ENCODE data around the gene ENG.

The ENG gene

DNA sequence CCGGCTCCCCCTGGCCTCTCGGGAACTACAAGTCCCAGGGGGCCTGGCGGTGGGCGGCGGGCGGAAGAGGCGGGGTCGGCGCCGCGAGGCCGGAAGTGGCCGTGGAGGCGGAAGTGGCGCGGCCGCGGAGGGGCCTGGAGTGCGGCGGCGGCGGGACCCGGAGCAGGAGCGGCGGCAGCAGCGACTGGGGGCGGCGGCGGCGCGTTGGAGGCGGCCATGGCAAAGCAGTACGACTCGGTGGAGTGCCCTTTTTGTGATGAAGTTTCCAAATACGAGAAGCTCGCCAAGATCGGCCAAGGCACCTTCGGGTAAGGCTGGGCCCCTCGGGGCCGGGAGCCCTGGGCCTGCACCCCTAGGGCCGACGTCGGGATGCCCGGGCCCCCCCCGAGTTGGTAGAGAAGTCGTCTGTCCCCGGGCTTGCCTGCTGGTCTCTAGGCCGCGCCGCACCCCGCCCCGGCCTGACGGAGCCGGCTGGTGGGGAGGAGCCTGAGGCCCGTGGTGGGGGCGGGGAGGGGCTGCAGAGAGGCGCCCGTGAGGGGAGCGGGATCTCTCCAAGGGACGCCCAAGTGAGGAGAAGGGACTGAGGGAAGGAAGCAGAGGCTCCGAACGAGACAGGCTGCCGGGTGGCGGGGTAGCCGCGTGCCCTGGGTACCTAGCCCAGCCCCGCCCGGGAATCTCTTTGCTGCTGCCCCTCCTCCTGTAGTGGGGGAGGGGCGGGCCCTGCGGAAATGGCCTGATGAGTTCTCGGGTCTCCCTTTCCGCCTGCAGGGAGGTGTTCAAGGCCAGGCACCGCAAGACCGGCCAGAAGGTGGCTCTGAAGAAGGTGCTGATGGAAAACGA is 68.3 kb downstream of the ENG start, which contains the start of gene CDK9:
Gene CDK9 (plus strand): TSS at position 102 of the 840 bp plus-strand sequence. CDS start 115 bp downstream, at position 217.
- TF ChIP-seq EZH2phosphoT487 (IDR thresholded peaks at IDR 0.05; ENCODE audit: borderline replicate concordance), result no peak
- TF ChIP-seq, protein P1, sequence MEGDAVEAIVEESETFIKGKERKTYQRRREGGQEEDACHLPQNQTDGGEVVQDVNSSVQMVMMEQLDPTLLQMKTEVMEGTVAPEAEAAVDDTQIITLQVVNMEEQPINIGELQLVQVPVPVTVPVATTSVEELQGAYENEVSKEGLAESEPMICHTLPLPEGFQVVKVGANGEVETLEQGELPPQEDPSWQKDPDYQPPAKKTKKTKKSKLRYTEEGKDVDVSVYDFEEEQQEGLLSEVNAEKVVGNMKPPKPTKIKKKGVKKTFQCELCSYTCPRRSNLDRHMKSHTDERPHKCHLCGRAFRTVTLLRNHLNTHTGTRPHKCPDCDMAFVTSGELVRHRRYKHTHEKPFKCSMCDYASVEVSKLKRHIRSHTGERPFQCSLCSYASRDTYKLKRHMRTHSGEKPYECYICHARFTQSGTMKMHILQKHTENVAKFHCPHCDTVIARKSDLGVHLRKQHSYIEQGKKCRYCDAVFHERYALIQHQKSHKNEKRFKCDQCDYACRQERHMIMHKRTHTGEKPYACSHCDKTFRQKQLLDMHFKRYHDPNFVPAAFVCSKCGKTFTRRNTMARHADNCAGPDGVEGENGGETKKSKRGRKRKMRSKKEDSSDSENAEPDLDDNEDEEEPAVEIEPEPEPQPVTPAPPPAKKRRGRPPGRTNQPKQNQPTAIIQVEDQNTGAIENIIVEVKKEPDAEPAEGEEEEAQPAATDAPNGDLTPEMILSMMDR (conservative IDR thresholded peaks at IDR 0.05; ENCODE audit: low read length), result no peak
- H2AFZ ChIP-seq (ENCODE audit: low read length), result peak within 1 kb of the TSS; percentile 69; the same call in 1 of the 2 replicates

DNA sequence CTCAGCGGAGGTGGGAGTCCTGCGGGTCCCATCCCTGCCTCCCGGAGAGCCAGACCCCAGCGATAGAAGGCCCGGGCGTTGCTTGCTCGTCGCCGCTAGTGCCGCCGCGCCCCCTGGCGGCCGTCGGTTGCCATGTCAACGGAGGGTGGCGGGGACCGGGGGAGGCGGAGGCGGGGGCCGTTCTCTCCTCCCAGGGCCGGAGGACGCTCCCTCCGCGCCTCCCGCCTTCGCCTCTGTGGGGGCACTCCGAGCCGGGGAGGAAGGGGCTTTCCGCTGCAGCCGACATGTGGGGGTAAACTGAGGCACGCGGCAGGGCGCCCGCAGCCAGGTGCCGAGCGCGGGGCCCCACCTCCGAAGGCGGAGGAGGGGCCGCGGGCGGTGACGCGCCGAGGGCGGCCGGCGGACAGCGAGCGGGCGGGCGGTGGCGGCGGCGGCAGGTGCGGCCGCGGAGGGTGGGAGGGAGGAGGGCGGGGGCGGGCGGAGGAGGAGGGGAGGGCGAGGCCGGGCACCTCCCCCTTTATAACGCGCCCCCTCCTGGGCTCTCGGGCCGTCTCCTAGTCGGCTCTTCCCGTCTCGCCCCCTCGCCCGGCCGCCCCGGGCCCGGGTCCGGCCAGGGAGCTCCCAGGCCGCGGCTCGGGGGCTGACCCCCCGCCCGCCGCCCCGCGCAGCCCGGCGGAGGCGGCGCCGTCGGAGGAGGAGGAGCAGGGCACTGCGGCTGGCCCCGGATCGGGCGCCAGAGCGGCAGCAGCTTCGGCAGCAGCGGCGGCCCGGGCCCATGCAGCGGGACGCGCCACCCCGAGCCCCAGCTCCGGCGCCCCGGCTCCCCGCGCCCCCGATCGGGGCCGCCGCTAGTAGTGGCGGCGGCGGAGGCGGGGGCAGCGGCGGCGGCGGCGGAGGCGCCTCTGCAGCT is 69.2 kb downstream of the ENG start:
- peak overlapping the region; percentile 69; the same call in 1 of the 2 replicates for H2AFZ ChIP-seq (ENCODE audit: low read length)
- H3K4me1 ChIP-seq (ENCODE audit: insufficient read depth, low read length, poor library complexity, severe bottlenecking), result peaks cover 70% of the 10 kb centered on the region
- peaks cover 23% of the 10 kb centered on the region for H3F3A ChIP-seq (ENCODE audit: low read depth)
- H3K27me3 ChIP-seq (ENCODE audit: insufficient read depth, low read length, poor library complexity, severe bottlenecking), result peaks cover 4% of the 10 kb centered on the region
- H3K79me2 ChIP-seq (ENCODE audit: insufficient read depth, low read length), result peaks cover 70% of the 10 kb centered on the region
- peak overlapping the region; percentile 93 for H3K4me2 ChIP-seq (ENCODE audit: low read depth, low read length, poor library complexity, severe bottlenecking)
- H3K9me2 ChIP-seq (replicated peaks; ENCODE audit: low read depth, low read length), result no peaks in the 10 kb centered on the region
- H3K9ac ChIP-seq (ENCODE audit: low read depth, low read length, poor library complexity, severe bottlenecking), result peak overlapping the region; percentile 84
- no peaks in the 10 kb centered on the region for H3K9me3 ChIP-seq (ENCODE audit: insufficient read depth, low read depth, low read length)
- peak overlapping the region; percentile 81 for H3K4me3 ChIP-seq (ENCODE audit: low read length, poor library complexity, severe bottlenecking)
- H4K20me1 ChIP-seq (ENCODE audit: insufficient read depth, low read length, poor library complexity, severe bottlenecking), result peaks cover 43% of the 10 kb centered on the region
- H3K36me3 ChIP-seq (ENCODE audit: insufficient read depth, low read length), result peaks cover 36% of the 10 kb centered on the region
- TF ChIP-seq EZH2phosphoT487 (IDR thresholded peaks at IDR 0.05; ENCODE audit: borderline replicate concordance), result no peak
- TF ChIP-seq, protein P1 (conservative IDR thresholded peaks at IDR 0.05; ENCODE audit: low read length), result peak; percentile 72

More for the DNA sequence above, 68.3 kb downstream of the ENG start, which contains the start of gene CDK9:
- peaks cover 45% of the 10 kb centered on the region for H3K36me3 ChIP-seq (ENCODE audit: insufficient read depth, low read length)
- H3K4me2 ChIP-seq (ENCODE audit: low read depth, low read length, poor library complexity, severe bottlenecking), result peak within 1 kb of the TSS; percentile 99
- peaks cover 52% of the 10 kb centered on the region for H4K20me1 ChIP-seq (ENCODE audit: insufficient read depth, low read length, poor library complexity, severe bottlenecking)
- peaks cover 4% of the 10 kb centered on the region for H3K27me3 ChIP-seq (ENCODE audit: insufficient read depth, low read length, poor library complexity, severe bottlenecking)
- H3K4me1 ChIP-seq (ENCODE audit: insufficient read depth, low read length, poor library complexity, severe bottlenecking), result peaks cover 67% of the 10 kb centered on the region
- H3K4me3 ChIP-seq (ENCODE audit: low read length, poor library complexity, severe bottlenecking), result peak within 1 kb of the TSS; percentile 81
- H3K9me2 ChIP-seq (replicated peaks; ENCODE audit: low read depth, low read length), result no peaks in the 10 kb centered on the region
- H3K79me2 ChIP-seq (ENCODE audit: insufficient read depth, low read length), result peaks cover 71% of the 10 kb centered on the region
- H3F3A ChIP-seq (ENCODE audit: low read depth), result peaks cover 23% of the 10 kb centered on the region
- no peaks in the 10 kb centered on the region for H3K9me3 ChIP-seq (ENCODE audit: insufficient read depth, low read depth, low read length)
- H3K9ac ChIP-seq (ENCODE audit: low read depth, low read length, poor library complexity, severe bottlenecking), result peak within 1 kb of the TSS; percentile 97

DNA sequence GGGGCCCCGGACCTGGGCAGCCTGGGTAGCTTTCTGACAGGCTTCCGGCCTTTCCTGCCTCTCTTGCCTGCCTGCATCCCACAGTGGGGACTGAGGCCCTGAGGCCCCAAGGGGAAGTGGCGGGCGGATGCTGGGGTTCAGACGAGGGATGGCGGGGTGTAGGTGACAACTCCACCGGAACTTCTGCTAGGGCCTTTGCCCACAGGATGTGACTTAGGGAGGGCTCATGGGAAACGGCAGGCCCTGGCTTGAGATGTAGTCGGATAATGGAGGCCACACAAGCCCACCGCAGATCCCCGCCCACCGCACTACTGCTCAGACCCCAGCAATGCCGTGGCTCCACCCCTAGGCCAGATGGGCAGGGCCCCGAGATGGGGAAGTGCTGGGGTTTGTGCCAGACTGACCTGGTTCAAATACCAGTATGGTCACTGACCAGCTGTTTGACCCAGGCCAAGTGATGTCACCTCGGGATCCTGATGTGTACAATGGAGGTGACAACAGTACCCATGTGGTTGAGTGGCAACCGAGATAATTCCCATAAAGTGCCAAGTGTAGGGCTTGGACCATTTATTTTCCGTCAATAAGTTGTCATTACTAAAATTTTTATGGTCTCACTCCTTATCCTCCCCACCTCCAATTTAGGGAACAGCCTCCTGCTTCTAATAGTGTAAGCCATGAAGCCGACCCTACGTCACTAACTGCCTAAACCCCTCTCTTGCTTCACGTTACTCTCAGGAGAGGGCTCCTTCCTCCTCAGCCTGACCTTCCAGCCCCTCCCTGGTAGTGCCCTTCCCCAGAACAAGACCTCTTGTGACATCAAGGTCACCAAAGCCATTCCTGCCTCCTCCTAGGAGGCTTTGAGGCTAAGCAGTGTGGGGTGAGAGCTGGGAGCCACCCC is 71.1 kb downstream of the ENG start:
- TF ChIP-seq, protein P1 (conservative IDR thresholded peaks at IDR 0.05; ENCODE audit: low read length), result no peak
- TF ChIP-seq EZH2phosphoT487 (IDR thresholded peaks at IDR 0.05; ENCODE audit: borderline replicate concordance), result no peak
- Histone ChIP-seq H2AFZ (ENCODE audit: low read length) (no peak overlapping the region), H3K79me2 (ENCODE audit: insufficient read depth, low read length) (peaks cover 70% of the 10 kb centered on the region), H3K9me2 (replicated peaks; ENCODE audit: low read depth, low read length) (no peaks in the 10 kb centered on the region), H3K27me3 (ENCODE audit: insufficient read depth, low read length, poor library complexity, severe bottlenecking) (peaks cover 4% of the 10 kb centered on the region), H3K4me3 (ENCODE audit: low read length, poor library complexity, severe bottlenecking) (peak overlapping the region; percentile 69), H3F3A (ENCODE audit: low read depth) (peaks cover 23% of the 10 kb centered on the region), H3K4me2 (ENCODE audit: low read depth, low read length, poor library complexity, severe bottlenecking) (peak overlapping the region; percentile 93), H3K9me3 (ENCODE audit: insufficient read depth, low read depth, low read length) (no peaks in the 10 kb centered on the region), H3K4me1 (ENCODE audit: insufficient read depth, low read length, poor library complexity, severe bottlenecking) (peaks cover 71% of the 10 kb centered on the region), H3K9ac (ENCODE audit: low read depth, low read length, poor library complexity, severe bottlenecking) (peak overlapping the region; percentile 84), H3K36me3 (ENCODE audit: insufficient read depth, low read length) (peaks cover 17% of the 10 kb centered on the region; the same call in 1 of the 2 replicates), H4K20me1 (ENCODE audit: insufficient read depth, low read length, poor library complexity, severe bottlenecking) (peaks cover 24% of the 10 kb centered on the region)

Data from Loucy (cell line).